ENCODE results near the gene LITAF.

LITAF gene

DNA sequence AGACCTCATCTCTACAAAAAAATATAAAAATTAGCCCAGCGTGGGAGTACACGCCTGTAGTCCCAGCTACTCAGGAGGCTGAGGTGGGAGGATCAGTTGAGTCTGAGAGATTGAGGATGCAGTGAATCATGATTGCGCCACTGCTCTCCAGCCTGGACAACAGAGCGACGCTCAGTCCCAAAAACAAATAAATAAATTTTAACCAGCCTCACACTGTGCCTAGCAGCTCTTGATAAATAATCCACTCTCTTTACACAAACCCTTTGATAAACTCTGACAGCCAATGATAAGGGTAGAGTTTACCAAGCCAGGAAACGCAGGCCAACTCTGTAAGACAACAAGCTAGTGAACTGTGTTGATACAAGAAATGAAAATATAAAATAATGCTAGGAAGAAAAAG lies 32.7 kb downstream of the LITAF start:
- no peak for DNase-seq (ENCODE audit: low read depth in 2 of 3, low spot score in 2 of 3)

- no peak for DNase-seq (ENCODE audit: low read depth in 2 of 3, low spot score in 2 of 3)
Observed at GRCh38 chr16:11553371-11553770, 33.3 kb downstream of the LITAF start.

GRCh38 chr16:11552440-11552839 lies 34.3 kb downstream of the LITAF start:
- no peak for DNase-seq (ENCODE audit: low read depth in 2 of 3, low spot score in 2 of 3)

GRCh38 chr16:11551842-11552241 lies 34.9 kb downstream of the LITAF start:
- DNase-seq (ENCODE audit: low read depth in 2 of 3, low spot score in 2 of 3), result no peak

GRCh38 chr16:11550791-11551498 lies 35.8 kb downstream of the LITAF start:
- no peak for DNase-seq (ENCODE audit: low read depth in 2 of 3, low spot score in 2 of 3)

- DNase-seq (ENCODE audit: low read depth in 2 of 3, low spot score in 2 of 3), result no peak
Observed at GRCh38 chr16:11547118-11547916, 39.4 kb downstream of the LITAF start.

GRCh38 chr16:11546608-11547061 lies 40.1 kb downstream of the LITAF start:
- no peak for DNase-seq (ENCODE audit: low read depth in 2 of 3, low spot score in 2 of 3)

GRCh38 chr16:11543661-11544393 lies 42.9 kb downstream of the LITAF start:
- DNase-seq (ENCODE audit: low read depth in 2 of 3, low spot score in 2 of 3), result no peak

DNA sequence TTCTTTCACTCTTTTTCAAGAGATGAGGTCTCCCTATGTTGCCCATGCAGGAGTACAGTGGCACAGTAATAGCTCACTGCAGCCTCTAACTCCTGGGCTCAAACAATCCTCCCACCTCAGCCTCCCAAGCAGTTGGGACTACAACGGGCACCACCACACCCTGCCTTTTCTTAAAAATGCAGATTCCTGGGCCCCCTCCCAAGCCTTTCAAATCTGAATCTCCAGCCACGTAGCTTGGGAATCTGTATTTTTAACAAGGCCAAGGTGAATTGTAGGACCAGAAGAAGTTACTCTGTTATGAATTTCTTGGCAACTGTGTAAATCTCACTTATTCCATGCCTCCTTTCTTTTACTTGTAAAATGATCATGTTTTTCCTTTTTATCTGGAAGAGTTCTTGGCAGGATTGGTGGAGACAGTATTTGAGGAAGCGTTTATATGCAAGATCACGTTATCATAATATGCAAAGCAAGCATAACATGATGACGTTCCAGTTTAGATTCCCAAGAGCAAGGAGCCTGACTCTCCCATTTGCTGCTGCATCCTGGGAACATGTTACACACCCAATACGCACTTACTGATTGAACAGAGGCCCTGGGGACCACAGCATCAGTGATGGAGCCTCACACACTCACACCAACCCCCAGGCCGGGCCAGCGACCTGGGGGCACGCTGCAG lies 44.5 kb downstream of the LITAF start:
- DNase-seq (ENCODE audit: low read depth in 2 of 3, low spot score in 2 of 3), result no peak

DNA sequence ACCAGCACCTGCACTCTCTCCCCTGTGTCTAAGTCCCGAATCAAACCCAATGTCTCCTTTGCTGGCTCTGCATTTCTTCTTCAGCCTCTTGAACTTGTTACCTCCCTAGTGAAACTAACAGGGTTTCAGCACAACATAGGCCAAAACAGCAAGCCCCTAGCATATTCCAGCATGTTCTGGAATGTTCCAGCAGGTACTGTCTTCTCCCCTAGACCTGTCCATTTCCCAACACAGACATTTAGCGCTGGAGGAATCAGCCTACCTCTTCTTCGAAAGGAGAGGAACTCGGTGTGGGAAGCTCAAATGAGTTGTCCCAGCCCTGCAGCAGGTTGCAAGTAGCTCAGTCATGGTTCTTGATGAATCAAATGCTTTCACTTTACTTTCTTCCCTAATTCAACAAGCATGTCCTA lies 47.1 kb downstream of the LITAF start:
- DNase-seq (ENCODE audit: low read depth in 2 of 3, low spot score in 2 of 3), result no peak

- no peak for DNase-seq (ENCODE audit: low read depth in 2 of 3, low spot score in 2 of 3)
Observed at GRCh38 chr16:11538880-11539279, 47.8 kb downstream of the LITAF start.

GRCh38 chr16:11536104-11536866 lies 50.4 kb downstream of the LITAF start:
- DNase-seq (ENCODE audit: low read depth in 2 of 3, low spot score in 2 of 3), result no peak

DNA sequence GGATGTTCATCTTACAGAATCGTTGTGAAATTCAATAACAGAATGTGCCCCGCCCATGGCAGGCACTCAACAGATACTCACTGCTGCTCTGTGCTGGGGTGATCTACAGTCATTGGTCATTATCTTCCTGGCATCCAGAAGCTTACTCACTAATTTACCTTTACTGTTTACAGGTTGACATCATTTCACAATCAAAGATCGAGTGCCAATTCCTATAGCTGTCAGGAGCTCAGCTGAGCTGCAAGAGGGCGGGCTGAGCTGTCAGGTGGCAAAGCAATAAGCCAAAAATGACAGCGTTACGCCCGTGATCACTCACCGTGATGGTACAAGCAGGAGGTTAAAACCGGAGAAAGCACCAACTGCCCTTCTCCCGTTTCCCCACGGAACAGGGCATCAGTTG lies 51.2 kb downstream of the LITAF start:
- DNase-seq (ENCODE audit: low read depth in 2 of 3, low spot score in 2 of 3), result no peak

GRCh38 chr16:11534262-11534661 lies 52.5 kb downstream of the LITAF start:
- DNase-seq (ENCODE audit: low read depth in 2 of 3, low spot score in 2 of 3), result no peak

DNA sequence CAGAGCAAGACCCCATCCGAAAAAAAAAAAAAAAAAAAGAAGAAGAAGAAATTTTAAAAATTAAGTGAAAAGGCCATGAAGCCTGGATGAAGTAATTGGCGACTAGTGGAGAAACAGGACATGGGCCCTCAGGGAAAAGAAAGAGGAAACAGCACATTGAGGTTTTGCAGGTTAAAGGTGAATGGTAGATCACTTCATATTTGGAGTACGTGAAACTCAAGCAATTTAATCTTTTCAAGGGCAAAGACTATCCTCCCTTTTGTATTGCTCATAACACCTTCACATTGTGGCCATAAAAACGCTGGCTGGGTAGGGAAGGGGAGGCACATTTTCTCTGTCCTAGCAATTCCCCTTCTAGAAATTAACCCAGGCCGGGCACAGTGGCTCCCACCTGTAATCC lies 53.1 kb downstream of the LITAF start:
- DNase-seq (ENCODE audit: low read depth in 2 of 3, low spot score in 2 of 3), result no peak

- no peak for DNase-seq (ENCODE audit: low read depth in 2 of 3, low spot score in 2 of 3)
Observed at GRCh38 chr16:11530171-11530940, 56.4 kb downstream of the LITAF start.

DNA sequence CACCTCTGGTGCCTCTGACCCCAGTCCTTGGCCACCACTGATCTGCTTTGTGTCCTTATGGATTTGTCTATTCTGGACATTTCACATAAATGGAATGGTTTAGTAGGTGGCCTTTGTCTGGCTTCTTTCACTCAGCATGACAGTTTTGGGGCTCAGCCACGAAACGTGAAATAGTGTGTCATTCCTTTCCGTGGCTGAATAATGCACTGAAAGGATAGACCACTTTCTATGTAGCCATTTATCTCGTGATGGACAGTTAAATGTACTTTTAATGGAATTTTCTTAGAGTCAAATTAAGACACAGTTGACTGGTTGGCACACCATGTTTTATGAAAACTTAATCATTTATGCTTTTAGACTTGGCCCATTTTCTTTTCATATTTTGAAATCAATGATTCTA lies 57.4 kb downstream of the LITAF start:
- no peak for DNase-seq (ENCODE audit: low read depth in 2 of 3, low spot score in 2 of 3)

- no peak for DNase-seq (ENCODE audit: low read depth in 2 of 3, low spot score in 2 of 3)
Observed at GRCh38 chr16:11528053-11528452, 58.7 kb downstream of the LITAF start.

GRCh38 chr16:11526655-11527350 lies 59.9 kb downstream of the LITAF start:
- DNase-seq (ENCODE audit: low read depth in 2 of 3, low spot score in 2 of 3), result no peak

Data from activated CD8-positive, alpha-beta memory T cell treated with anti-CD3 and anti-CD28 coated beads for 48 hours (primary cell).